Epithelial cell of esophagus (primary cell): ENCODE data around the gene ICAM1.
A peak's percentile ranks its signal among the peaks of the same experiment; 100 is the strongest.

ENCODE experiments used
- DNase-seq: peaks from one replicate; pipeline ENCODE4 v3.0.0; 2010; ENCODE audit warnings: low read depth
- H3K4me3 ChIP-seq: 2 replicates; pipeline ENCODE4 v1.5.1; 2011; ENCODE audit warnings: mild to moderate bottlenecking, low read length, control low read depth
- TF ChIP-seq, protein P1 (sequence below): IDR thresholded peaks from 2 replicates; pipeline ENCODE4 v1.5.1; 2011; ENCODE audit warnings: low read depth, mild to moderate bottlenecking, low read length, control low read depth, inconsistent platforms; ENCODE audit not compliant: insufficient read depth; ENCODE audit errors: missing control alignments

The ICAM1 gene

DNA sequence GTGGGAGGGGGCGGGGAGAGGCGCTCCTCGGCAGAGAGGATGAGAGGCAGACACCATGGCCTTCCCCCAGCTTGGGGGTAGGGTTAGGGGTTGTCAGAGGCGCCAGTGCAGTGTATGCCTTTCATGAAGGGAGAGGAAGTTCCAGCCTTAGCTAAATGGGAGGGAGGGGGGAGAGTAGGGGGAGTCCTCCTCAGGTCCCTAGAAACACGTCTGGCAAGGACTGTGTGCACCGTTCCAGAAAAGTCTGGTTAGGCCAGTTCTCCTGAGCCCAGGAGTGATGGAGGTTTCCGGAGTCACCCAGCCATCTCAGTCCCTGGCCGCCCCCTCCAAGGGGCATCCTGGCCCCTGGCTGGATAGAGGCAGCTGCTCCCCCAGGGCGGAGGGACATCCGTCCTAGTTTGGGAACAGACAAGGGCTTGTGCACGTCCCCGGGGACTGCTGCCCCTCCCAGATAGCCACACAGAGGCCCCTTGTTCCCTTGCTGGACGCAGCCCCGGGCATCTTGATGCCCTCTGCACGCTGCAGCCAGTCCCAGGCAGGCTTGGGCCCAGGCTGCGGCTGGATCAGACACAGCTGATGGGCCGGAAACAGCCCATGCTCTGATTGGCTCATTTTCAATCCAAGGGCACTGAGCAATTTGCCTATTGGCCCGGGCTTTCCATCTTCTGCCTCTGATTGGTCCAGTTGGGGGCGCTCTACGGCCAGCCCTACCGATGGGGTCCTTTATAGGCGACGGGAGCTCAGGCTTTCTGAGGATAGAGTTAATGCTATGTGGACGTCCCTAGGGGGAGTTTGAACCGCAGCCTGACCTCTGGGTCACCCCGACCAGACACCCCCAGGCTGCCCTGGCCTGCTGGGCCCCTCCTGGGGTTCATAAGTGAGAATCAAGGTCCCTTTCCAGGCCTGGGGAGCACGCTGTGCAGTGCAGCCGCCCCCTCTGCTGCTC, 43.6 kb upstream of the ICAM1 start:
- TF ChIP-seq, protein P1, sequence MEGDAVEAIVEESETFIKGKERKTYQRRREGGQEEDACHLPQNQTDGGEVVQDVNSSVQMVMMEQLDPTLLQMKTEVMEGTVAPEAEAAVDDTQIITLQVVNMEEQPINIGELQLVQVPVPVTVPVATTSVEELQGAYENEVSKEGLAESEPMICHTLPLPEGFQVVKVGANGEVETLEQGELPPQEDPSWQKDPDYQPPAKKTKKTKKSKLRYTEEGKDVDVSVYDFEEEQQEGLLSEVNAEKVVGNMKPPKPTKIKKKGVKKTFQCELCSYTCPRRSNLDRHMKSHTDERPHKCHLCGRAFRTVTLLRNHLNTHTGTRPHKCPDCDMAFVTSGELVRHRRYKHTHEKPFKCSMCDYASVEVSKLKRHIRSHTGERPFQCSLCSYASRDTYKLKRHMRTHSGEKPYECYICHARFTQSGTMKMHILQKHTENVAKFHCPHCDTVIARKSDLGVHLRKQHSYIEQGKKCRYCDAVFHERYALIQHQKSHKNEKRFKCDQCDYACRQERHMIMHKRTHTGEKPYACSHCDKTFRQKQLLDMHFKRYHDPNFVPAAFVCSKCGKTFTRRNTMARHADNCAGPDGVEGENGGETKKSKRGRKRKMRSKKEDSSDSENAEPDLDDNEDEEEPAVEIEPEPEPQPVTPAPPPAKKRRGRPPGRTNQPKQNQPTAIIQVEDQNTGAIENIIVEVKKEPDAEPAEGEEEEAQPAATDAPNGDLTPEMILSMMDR: no peak
- no peak overlapping the region for H3K4me3 ChIP-seq

GRCh38 chr19:10228393-10228792, 42.5 kb upstream of the ICAM1 start:
- TF ChIP-seq, protein P1: no peak
- no peak overlapping the region for H3K4me3 ChIP-seq

More for the DNA sequence above, 43.6 kb upstream of the ICAM1 start:
- no peak for DNase-seq

DNA sequence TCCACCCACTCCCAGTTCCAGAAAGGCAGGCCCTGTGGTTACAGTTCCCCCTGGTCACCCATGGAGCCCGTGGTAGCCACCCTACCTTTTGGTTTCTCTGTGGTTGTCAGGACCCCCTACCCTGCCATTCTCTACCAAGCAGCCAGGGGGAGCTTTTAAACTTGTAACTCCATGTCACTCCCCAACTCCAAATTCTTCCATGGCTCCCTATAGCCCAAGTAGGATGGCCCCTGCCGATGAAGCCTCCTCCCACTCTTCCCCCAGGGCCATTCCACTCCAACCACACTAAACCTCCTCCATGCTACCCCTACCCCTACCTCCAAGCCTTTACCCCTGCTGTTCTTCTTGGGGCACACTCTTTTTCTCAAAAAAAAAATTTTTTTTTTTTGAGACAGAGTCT, 42.0 kb upstream of the ICAM1 start:
- TF ChIP-seq, protein P1: peak; percentile 55
- H3K4me3 ChIP-seq: no peak overlapping the region
- peak; percentile 53 for DNase-seq

More at GRCh38 chr19:10228393-10228792, 42.5 kb upstream of the ICAM1 start:
- DNase-seq: no peak

DNA sequence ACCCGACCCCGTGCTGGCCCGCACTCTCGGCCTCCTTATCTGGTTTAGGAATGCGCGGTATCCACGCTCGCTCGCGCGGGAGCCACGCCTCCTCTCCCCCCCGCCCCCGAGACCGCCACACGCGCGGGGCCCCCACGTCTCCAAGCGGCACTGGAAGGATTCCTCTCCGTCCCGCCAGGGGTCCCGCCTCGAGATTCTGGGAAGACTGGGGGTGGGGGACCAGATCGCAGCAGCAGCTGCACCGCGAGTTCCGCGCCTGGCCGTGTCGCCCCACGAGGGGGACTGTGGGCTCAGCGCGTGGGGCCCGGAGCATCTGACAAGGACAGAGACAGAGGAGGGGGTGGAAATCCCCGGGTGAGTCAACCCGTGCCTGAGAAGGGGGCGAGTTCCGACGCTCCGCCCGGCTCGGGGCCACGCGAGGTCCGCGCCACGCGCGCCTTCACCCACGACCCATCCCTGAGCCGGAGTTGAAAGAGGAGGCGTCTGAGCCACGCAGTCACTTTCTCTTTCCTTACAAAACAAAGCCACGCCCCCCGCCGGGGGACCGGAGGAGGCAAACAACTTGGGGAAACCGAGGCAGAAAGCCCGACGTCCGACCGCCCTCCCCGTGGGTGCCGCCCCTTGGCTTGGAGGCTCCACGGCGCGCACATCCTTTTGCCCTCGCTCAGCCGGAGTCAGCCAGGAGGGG, 40.6 kb upstream of the ICAM1 start:
- H3K4me3 ChIP-seq: peak overlapping the region; percentile 79
- DNase-seq: no peak
- TF ChIP-seq, protein P1: no peak

- TF ChIP-seq, protein P1: no peak
- peak within 1 kb of the TSS; percentile 79 for H3K4me3 ChIP-seq
- peak; percentile 55 for DNase-seq
Observed at GRCh38 chr19:10230861-10231611, 39.9 kb upstream of the ICAM1 start, which contains the start of gene S1PR2. TSS of gene S1PR2 (minus strand) at chr19:10231331. CDS start at chr19:10224905, 6,426 bp downstream.

DNA sequence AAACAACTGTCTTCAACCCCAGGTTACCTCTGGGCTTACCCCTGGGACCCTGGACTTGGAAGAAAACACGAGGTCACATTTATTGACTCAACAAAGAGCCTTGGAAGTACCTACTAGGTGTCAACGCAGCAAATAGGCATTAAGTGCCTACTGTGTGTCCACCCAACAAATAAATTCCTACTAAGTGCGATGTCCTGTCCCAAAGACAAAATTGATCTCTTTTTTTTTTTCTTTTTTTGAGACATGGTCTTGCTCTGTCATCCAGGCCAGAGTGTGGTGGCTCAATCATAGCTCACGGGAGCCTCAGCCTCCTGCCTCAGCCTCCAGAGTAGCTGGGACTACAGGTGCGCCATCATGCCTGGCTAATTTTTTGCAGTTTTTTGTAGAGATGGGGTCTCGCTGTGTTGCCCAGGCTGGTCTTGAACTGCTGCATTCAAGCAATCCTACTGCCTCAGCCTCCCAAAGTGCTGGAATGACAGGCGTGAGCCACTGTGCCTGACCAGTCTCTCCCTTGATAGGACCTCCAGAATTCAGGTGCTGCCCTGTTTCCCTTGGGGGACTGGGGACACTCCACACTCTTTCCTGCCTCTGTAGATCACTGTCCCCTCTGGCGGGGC, 39.2 kb upstream of the ICAM1 start:
- H3K4me3 ChIP-seq: peak overlapping the region; percentile 79
- DNase-seq: no peak
- TF ChIP-seq, protein P1: no peak
